ENCODE data around the gene NSMF.

- TF ChIP-seq CTCF (IDR thresholded peaks at IDR 0.05): no peak
- no peak for TF ChIP-seq POLR2AphosphoS5 (IDR thresholded peaks at IDR 0.05; ENCODE audit: low read depth, low read length)
- no peak for TF ChIP-seq PBX3 (IDR thresholded peaks at IDR 0.05)
- no peak for TF ChIP-seq RAD21 (IDR thresholded peaks at IDR 0.05; ENCODE audit: low read length)
Measured at GRCh38 chr9:137421838-137422603, 37.1 kb downstream of the NSMF start.
